Measurements from ENCODE around the gene ARID1B. TPM values are rescaled to one million over a fixed set of nuclear protein-coding genes. Genes with fewer than 3 reads are reported as not detected.

ARID1B gene
- total and polyA plus RNA-seq, 2 of the 13 experiments (the other 11 are each of a cell fraction or from before 2014, with no cell fraction given): 20.1 to 32.6 TPM

DNA sequence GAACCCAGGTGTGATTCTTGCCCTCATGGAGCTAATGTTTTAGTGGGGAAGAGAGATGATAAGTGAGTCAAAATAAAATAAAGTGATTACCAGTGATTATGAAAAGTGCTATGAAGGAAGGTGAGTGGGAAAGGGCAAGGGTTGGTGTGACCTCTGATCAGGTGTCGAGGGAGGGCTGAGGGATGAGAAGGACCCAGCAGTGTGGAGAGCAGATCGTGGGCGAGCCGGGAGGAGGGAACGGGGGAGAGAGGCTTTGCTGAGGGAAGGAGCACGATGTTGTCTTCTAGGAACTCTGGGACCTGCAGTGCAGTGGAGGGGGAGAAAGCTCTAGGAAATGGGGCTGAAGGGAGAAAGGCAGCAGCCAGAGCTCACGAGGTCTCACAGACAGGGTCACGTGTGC lies 354.1 kb downstream of the ARID1B start:
- DNase-seq (ENCODE audit: low spot score): no peak
- no TSS peak for BruUV-seq (replicated peaks)
- TF ChIP-seq CERS6 (CRISPR knock-in tag; IDR thresholded peaks at IDR 0.05) (no peak), PHF5A (CRISPR knock-in tag; IDR thresholded peaks at IDR 0.05; ENCODE audit: low read depth, unreplicated experiment) (no peak), TCF7L2 (IDR thresholded peaks at IDR 0.05; ENCODE audit: low read depth, low read length) (no peak), RFXAP (CRISPR knock-in tag; IDR thresholded peaks at IDR 0.05; ENCODE audit: borderline replicate concordance) (no peak), NFRKB (IDR thresholded peaks at IDR 0.05) (no peak), MED13 (CRISPR knock-in tag; IDR thresholded peaks at IDR 0.05) (no peak), BCL6 (CRISPR knock-in tag; IDR thresholded peaks at IDR 0.05) (no peak), ZNF83 (CRISPR knock-in tag; IDR thresholded peaks at IDR 0.05; ENCODE audit: borderline replicate concordance) (no peak)
- TF ChIP-seq, protein P1, sequence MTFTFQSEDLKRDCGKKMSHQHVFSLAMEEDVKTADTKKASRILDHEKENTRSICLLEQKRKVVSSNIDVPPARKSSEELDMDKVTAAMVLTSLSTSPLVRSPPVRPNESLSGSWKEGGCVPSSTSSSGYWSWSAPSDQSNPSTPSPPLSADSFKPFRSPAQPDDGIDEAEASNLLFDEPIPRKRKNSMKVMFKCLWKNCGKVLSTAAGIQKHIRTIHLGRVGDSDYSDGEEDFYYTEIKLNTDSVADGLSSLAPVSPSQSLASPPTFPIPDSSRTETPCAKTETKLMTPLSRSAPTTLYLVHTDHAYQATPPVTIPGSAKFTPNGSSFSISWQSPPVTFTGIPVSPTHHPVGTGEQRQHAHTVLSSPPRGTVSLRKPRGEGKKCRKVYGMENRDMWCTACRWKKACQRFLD (CRISPR knock-in tag; IDR thresholded peaks at IDR 0.05; ENCODE audit: borderline replicate concordance): no peak
- TF ChIP-seq, protein P2, sequence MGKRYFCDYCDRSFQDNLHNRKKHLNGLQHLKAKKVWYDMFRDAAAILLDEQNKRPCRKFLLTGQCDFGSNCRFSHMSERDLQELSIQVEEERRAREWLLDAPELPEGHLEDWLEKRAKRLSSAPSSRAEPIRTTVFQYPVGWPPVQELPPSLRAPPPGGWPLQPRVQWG (CRISPR knock-in tag; IDR thresholded peaks at IDR 0.05; ENCODE audit: borderline replicate concordance, low read depth): no peak
- in situ Hi-C loops (cut with HindIII; ENCODE audit: extremely low pct_ligation_motif_present, low pct_unique_long_range_greater_than_20kb): no loop called here
- Histone ChIP-seq H2AFZ (ENCODE audit: low read length) (no peak overlapping the region), H3K9me3 (ENCODE audit: low read length) (no peaks in the 10 kb centered on the region), H3K4me2 (ENCODE audit: low read depth, low read length) (no peak overlapping the region), H4K20me1 (ENCODE audit: insufficient read depth, low read length) (no peaks in the 10 kb centered on the region), H3K9ac (ENCODE audit: insufficient read depth, low read depth, low read length) (no peak overlapping the region), H3K79me2 (ENCODE audit: insufficient read depth, low read length) (no peaks in the 10 kb centered on the region), H3K27ac (ENCODE audit: extremely low read length, insufficient read depth, low read length) (no peak overlapping the region), H3K36me3 (replicated peaks in 1 of 2; ENCODE audit: control insufficient read depth in 1 of 2, insufficient read depth in 2 of 2, low read length in 2 of 2) (peaks cover 20 to 56% of the 10 kb centered on the region in 2 experiments), H3K4me3 (replicated peaks in 1 of 3; ENCODE audit: insufficient read depth in 1 of 3, low read depth in 2 of 3, low read length in 3 of 3) (no peak overlapping the region), H3K4me1 (ENCODE audit: insufficient read depth, low read length) (peaks cover 11% of the 10 kb centered on the region), H3K27me3 (ENCODE audit: control insufficient read depth in 1 of 2, insufficient read depth in 2 of 2, low read length in 2 of 2) (no peaks in the 10 kb centered on the region)
- ATAC-seq: no peak
- FAIRE-seq: no peak
- 95% methylated on average over 8 of the region's 8 CpGs for WGBS (ENCODE audit: low lambda C conversion rate)
- CTCF ChIA-PET (ENCODE audit: low intra/inter-chr PET ratio, low total read pairs): no interaction called here
- intact Hi-C loops (cut with micrococcal nuclease; ENCODE audit: unreplicated experiment): no loop called here
- POLR2A ChIA-PET: no interaction called here
